K562 (cell line): Measurements from ENCODE around the gene CENPC. TPM values are rescaled to one million over a fixed set of nuclear protein-coding genes. Genes with fewer than 3 reads are reported as not detected.

Experiments used
- ATF1 ChIP-seq, 2 experiments: fragments of 450-650 bp in 1 of 2; IDR thresholded peaks; 2 replicates each; pipeline ENCODE4 v1.6.1; 2016; ENCODE audit warnings: missing compliant biosample characterization in 1 of 2, missing genetic modification characterization in 1 of 2
- BRCA1 ChIP-seq, 2 experiments: fragments of 450-650 bp in 1 of 2; sonication (generic) in 1 of 2; formaldehyde crosslinking in 1 of 2; IDR thresholded peaks; 2 replicates each; pipeline versions ENCODE4 v1.5.0 to v1.6.1; 2017 to 2020; ENCODE audit warnings: mild to moderate bottlenecking in 1 of 2, missing genetic modification reagents in 1 of 2
- CREBBP ChIP-seq: IDR thresholded peaks from one replicate; pipeline ENCODE4 v1.6.1; 2012; ENCODE audit warnings: low read depth, mild to moderate bottlenecking, control low read depth, inconsistent platforms, low read length
- CREM ChIP-seq: IDR thresholded peaks from 2 replicates; pipeline ENCODE4 v1.6.1; 2014; ENCODE audit warnings: antibody characterized with exemption, low read depth
- CXXC5 ChIP-seq: fragments of 250-450 bp; sonication (Bioruptor Pico); IDR thresholded peaks from 2 replicates; pipeline ENCODE4 v1.8.0; 2022; ENCODE audit warnings: inconsistent platforms, mild to moderate bottlenecking, moderate library complexity
- ETV5 ChIP-seq: sonication (generic); formaldehyde crosslinking; IDR thresholded peaks from 2 replicates; pipeline ENCODE4 v1.4.0; 2020; ENCODE audit warnings: low read depth, mild to moderate bottlenecking, missing genetic modification reagents
- GTF2A2 ChIP-seq: IDR thresholded peaks from 2 replicates; pipeline ENCODE4 v1.6.1; 2016; ENCODE audit warnings: mild to moderate bottlenecking, missing genetic modification characterization, missing compliant biosample characterization
- HMG20A ChIP-seq: fragments of 450-650 bp; formaldehyde crosslinking; conservative IDR thresholded peaks from 2 replicates; pipeline ENCODE4 v1.4.0; 2020; ENCODE audit warnings: mild to moderate bottlenecking, mixed read lengths
- MBD2 ChIP-seq: sonication (generic); IDR thresholded peaks from 2 replicates; pipeline ENCODE4 v1.6.1; 2016; ENCODE audit warnings: low read depth, borderline replicate concordance
- MEF2A ChIP-seq: IDR thresholded peaks from 2 replicates; pipeline ENCODE4 v1.6.1; 2011; ENCODE audit warnings: low read depth, mild to moderate bottlenecking, low read length, moderate library complexity; ENCODE audit not compliant: control insufficient read depth
- OTX1 ChIP-seq: fragments of 450-650 bp; formaldehyde crosslinking; IDR thresholded peaks from 2 replicates; pipeline ENCODE4 v1.4.0; 2022; ENCODE audit warnings: mild to moderate bottlenecking
- PTBP1 ChIP-seq: fragments of 200-400 bp; formaldehyde crosslinking; IDR thresholded peaks from 2 replicates; pipeline ENCODE4 v1.6.1; 2017; ENCODE audit warnings: low read depth, low read length
- PURB ChIP-seq: sonication (generic); formaldehyde crosslinking; IDR thresholded peaks from 2 replicates; pipeline ENCODE4 v1.9.0; 2021; ENCODE audit warnings: low read depth, mild to moderate bottlenecking, missing genetic modification reagents
- RB1 ChIP-seq: fragments of 450-650 bp; IDR thresholded peaks from 2 replicates; pipeline ENCODE4 v1.6.1; 2017; ENCODE audit warnings: low read depth, mild to moderate bottlenecking
- ZNF124 ChIP-seq: sonication (generic); formaldehyde crosslinking; IDR thresholded peaks from 2 replicates; pipeline ENCODE4 v1.8.1; 2022; ENCODE audit warnings: missing genetic modification reagents
- ZNF165 ChIP-seq: fragments of 250-450 bp; sonication (Bioruptor Pico); IDR thresholded peaks from 2 replicates; pipeline ENCODE4 v1.4.0; 2020; ENCODE audit warnings: borderline replicate concordance
- ZNF280B ChIP-seq: fragments of 250-450 bp; sonication (Bioruptor Pico); IDR thresholded peaks from 2 replicates; pipeline ENCODE4 v1.5.1; 2021; ENCODE audit warnings: mild to moderate bottlenecking
- ZNF282 ChIP-seq: sonication (generic); formaldehyde crosslinking; IDR thresholded peaks from 2 replicates; pipeline ENCODE4 v1.8.1; 2023; ENCODE audit warnings: missing genetic modification reagents
- polyA plus RNA-seq, 8 experiments: library from polyadenylated mRNA; depleted of rRNA in 4 of 8; stranded (reverse) in 5 of 8; unstranded in 3 of 8; fragments of >200 nt; fragmentation: Nextera tagmentation in 2 of 8; fragmentation: Illumina TruSeq in 1 of 8; extraction: Ambion mirVana in 2 of 8; extraction: Trizol in 1 of 8; gene quantifications; 2 replicates each; pipeline versions ENCODE4 v1.2.1 to v1.2.3, GENCODE V29; 2011 to 2014; ENCODE audit warnings: inconsistent platforms in 1 of 8, missing spikeins in 1 of 8
- total RNA-seq, 7 experiments: library from RNA; depleted of rRNA in 6 of 7; stranded (reverse); fragments of >200 nt in 6 of 7; fragmentation: Illumina TruSeq in 2 of 7; extraction: Trizol in 2 of 7; gene quantifications; 2 replicates each; pipeline versions ENCODE4 v1.2.1 to v1.2.3, GENCODE V29; 2011 to 2021; ENCODE audit warnings: low replicate concordance in 1 of 7
- TF ChIP-seq, protein P1 (sequence below): sonication (generic); formaldehyde crosslinking; IDR thresholded peaks from 2 replicates; pipeline ENCODE4 v1.8.1; 2023; ENCODE audit warnings: mild to moderate bottlenecking, missing genetic modification reagents

Gene CENPC
- total and polyA plus RNA-seq, 9 of the 15 experiments (the other 6 are each of a cell fraction or from before 2014, with no cell fraction given), result 18.1 to 48.5 (median 30.8) TPM

- TF ChIP-seq, protein P1, sequence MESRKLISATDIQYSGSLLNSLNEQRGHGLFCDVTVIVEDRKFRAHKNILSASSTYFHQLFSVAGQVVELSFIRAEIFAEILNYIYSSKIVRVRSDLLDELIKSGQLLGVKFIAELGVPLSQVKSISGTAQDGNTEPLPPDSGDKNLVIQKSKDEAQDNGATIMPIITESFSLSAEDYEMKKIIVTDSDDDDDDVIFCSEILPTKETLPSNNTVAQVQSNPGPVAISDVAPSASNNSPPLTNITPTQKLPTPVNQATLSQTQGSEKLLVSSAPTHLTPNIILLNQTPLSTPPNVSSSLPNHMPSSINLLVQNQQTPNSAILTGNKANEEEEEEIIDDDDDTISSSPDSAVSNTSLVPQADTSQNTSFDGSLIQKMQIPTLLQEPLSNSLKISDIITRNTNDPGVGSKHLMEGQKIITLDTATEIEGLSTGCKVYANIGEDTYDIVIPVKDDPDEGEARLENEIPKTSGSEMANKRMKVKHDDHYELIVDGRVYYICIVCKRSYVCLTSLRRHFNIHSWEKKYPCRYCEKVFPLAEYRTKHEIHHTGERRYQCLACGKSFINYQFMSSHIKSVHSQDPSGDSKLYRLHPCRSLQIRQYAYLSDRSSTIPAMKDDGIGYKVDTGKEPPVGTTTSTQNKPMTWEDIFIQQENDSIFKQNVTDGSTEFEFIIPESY, result 0 out of 2 replicates have a peak, but pooled peaks have one; percentile 14
- TF ChIP-seq HMG20A (CRISPR knock-in tag), result no peak
- TF ChIP-seq MBD2, result no peak
- TF ChIP-seq CREBBP, result no peak
- TF ChIP-seq ZNF280B (CRISPR knock-in tag), result no peak
- no peak for TF ChIP-seq PURB
- no peak for TF ChIP-seq OTX1 (CRISPR knock-in tag)
- TF ChIP-seq ZNF165, result no peak
- no peak for TF ChIP-seq RB1
- TF ChIP-seq MEF2A, result peak; percentile 33; the same call in 1 of the 2 replicates
- TF ChIP-seq PTBP1, result no peak
- TF ChIP-seq ZNF124 (CRISPR knock-in tag), result no peak
- no peak for TF ChIP-seq CREM
- no peak for TF ChIP-seq ATF1 (CRISPR knock-in tag; IDR thresholded peaks at IDR 0.05)
- TF ChIP-seq ATF1 (tag; IDR thresholded peaks at IDR 0.05), result no peak
- no peak for TF ChIP-seq CXXC5
- TF ChIP-seq ETV5, result no peak
- TF ChIP-seq BRCA1 (IDR thresholded peaks at IDR 0.05), result no peak
- TF ChIP-seq BRCA1 (CRISPR knock-in tag; IDR thresholded peaks at IDR 0.05), result no peak
- TF ChIP-seq ZNF282 (CRISPR knock-in tag), result no peak
- no peak for TF ChIP-seq GTF2A2 (tag)
Measured at GRCh38 chr4:67483868-67484602, 61.3 kb downstream of the CENPC start (continued).
